Epithelial cell of esophagus (primary cell): ENCODE data around the gene CDH22.
A peak's percentile ranks its signal among the peaks of the same experiment; 100 is the strongest.

Experiments used
- DNase-seq: peaks from one replicate; pipeline ENCODE4 v3.0.0; 2010; ENCODE audit warnings: low read depth
- H3K4me3 ChIP-seq: 2 replicates; pipeline ENCODE4 v1.5.1; 2011; ENCODE audit warnings: mild to moderate bottlenecking, low read length, control low read depth
- CTCF ChIP-seq: IDR thresholded peaks from 2 replicates; pipeline ENCODE4 v1.5.1; 2011; ENCODE audit warnings: low read depth, mild to moderate bottlenecking, low read length, control low read depth, inconsistent platforms; ENCODE audit not compliant: insufficient read depth; ENCODE audit errors: missing control alignments

CDH22 gene

GRCh38 chr20:46217583-46217982 is 90.7 kb downstream of the CDH22 start:
- no peak for DNase-seq
- no peak overlapping the region for H3K4me3 ChIP-seq
- no peak for TF ChIP-seq CTCF

GRCh38 chr20:46216770-46217464 is 91.4 kb downstream of the CDH22 start:
- DNase-seq, result no peak
- no peak for TF ChIP-seq CTCF
- H3K4me3 ChIP-seq, result no peak overlapping the region

GRCh38 chr20:46215913-46216707 is 92.2 kb downstream of the CDH22 start:
- TF ChIP-seq CTCF, result no peak
- H3K4me3 ChIP-seq, result no peak overlapping the region
- peak; percentile 13 for DNase-seq

- no peak for TF ChIP-seq CTCF
- no peak overlapping the region for H3K4me3 ChIP-seq
- DNase-seq, result no peak
Observed at GRCh38 chr20:46214824-46215488, 93.3 kb downstream of the CDH22 start.

GRCh38 chr20:46213946-46214823 is 94.1 kb downstream of the CDH22 start:
- TF ChIP-seq CTCF, result no peak
- H3K4me3 ChIP-seq, result no peak overlapping the region
- DNase-seq, result peak; percentile 49

GRCh38 chr20:46212876-46213275 is 95.4 kb downstream of the CDH22 start:
- DNase-seq, result no peak
- no peak for TF ChIP-seq CTCF
- no peak overlapping the region for H3K4me3 ChIP-seq
